B cell (primary cell): ENCODE results near the gene OR52H1. TPM values are rescaled to one million over a fixed set of nuclear protein-coding genes. Genes with fewer than 3 reads are reported as not detected.

Experiments used
- ATAC-seq: fragments of 200-7000 bp; cut with Tn5 transposase; one replicate; pipeline ENCODE4 v1.10.0; 2021; ENCODE audit warnings: low read depth, mild to moderate bottlenecking, moderate number of reproducible peaks, moderate library complexity
- CTCF ChIA-PET: fragments of 350-600 bp; sonication (Branson Sonifier 250); formaldehyde crosslinking; loops from one replicate; lab custom pipeline; 2021; ENCODE audit warnings: antibody characterized with exemption, inconsistent platforms; lab: Charles Lee
- POLR2A ChIA-PET: fragments of 350-600 bp; sonication (Branson Sonifier 250); formaldehyde crosslinking; loops from one replicate; lab custom pipeline; 2021; ENCODE audit warnings: antibody characterized with exemption; lab: Charles Lee
- DNase-seq: peaks from one replicate; pipeline ENCODE4 v3.0.0; 2013
- H2AFZ ChIP-seq: 2 replicates; pipeline ENCODE4 v1.6.1; 2012; ENCODE audit warnings: mild to moderate bottlenecking, low read depth, low read length; ENCODE audit not compliant: insufficient read depth, poor library complexity, severe bottlenecking
- H3K27ac ChIP-seq, 2 donors: 1 replicate in 1 of 2; 2 replicates in 1 of 2; pipeline ENCODE4 v1.5.1; 2012 to 2013; ENCODE audit warnings: low read length in 2 of 2, mild to moderate bottlenecking in 2 of 2, moderate library complexity in 1 of 2
- H3K27me3 ChIP-seq, 4 experiments: fragments of 200-600 bp in 1 of 4; sonication (generic) in 1 of 4; replicated peaks in 1 of 4; 1 replicate in 2 of 4; 2 replicates in 2 of 4; pipeline versions ENCODE4 v1.6.1 to v1.7.0; 2013 to 2016; ENCODE audit warnings: low read length in 3 of 4, mild to moderate bottlenecking in 2 of 4, mixed read lengths in 1 of 4, moderate library complexity in 1 of 4; ENCODE audit not compliant: insufficient read depth in 4 of 4, control insufficient read depth in 3 of 4; ENCODE audit errors: control extremely low read depth in 1 of 4
- H3K36me3 ChIP-seq, 2 experiments: replicated peaks in 1 of 2; 1 replicate in 1 of 2; 2 replicates in 1 of 2; pipeline versions ENCODE4 v1.6.1 to v1.7.1; 2013; ENCODE audit warnings: low read length in 1 of 2; ENCODE audit not compliant: insufficient read depth in 2 of 2, control insufficient read depth in 1 of 2; ENCODE audit errors: control extremely low read depth in 1 of 2, extremely low read depth in 1 of 2
- H3K4me1 ChIP-seq, 2 donors: fragments of 200-600 bp in 1 of 2; sonication (generic) in 1 of 2; 1 replicate in 1 of 2; 2 replicates in 1 of 2; pipeline versions ENCODE4 v1.5.1 to v1.6.1; 2013 to 2017; ENCODE audit warnings: low read length in 2 of 2; ENCODE audit not compliant: control insufficient read depth in 2 of 2, insufficient read depth in 2 of 2
- H3K4me2 ChIP-seq: replicated peaks from 2 replicates; pipeline ENCODE3; 2012; ENCODE audit warnings: mild to moderate bottlenecking, low read depth, low read length; ENCODE audit not compliant: poor library complexity, severe bottlenecking
- H3K4me3 ChIP-seq, 5 experiments: fragments of 200-600 bp in 1 of 5; sonication (generic) in 1 of 5; 1 replicate in 3 of 5; 2 replicates in 2 of 5; pipeline versions ENCODE4 v1.5.1 to v1.7.0; 2011 to 2016; ENCODE audit warnings: low read length in 4 of 5, mild to moderate bottlenecking in 4 of 5, low read depth in 2 of 5, control low read depth in 1 of 5, moderate library complexity in 1 of 5; ENCODE audit not compliant: insufficient read depth in 1 of 5; ENCODE audit errors: control extremely low read depth in 1 of 5, extremely low read depth in 1 of 5
- H3K79me2 ChIP-seq: fragments of 200-600 bp; sonication (generic); one replicate; pipeline ENCODE4 v1.6.0; 2016; ENCODE audit warnings: low read length; ENCODE audit not compliant: control insufficient read depth, insufficient read depth
- H3K9ac ChIP-seq: fragments of 200-600 bp; sonication (generic); 2 replicates; pipeline ENCODE4 v1.6.1; 2017; ENCODE audit warnings: mild to moderate bottlenecking, low read length, moderate library complexity
- H3K9me3 ChIP-seq, 3 donors: one replicate each; pipeline versions ENCODE4 v1.6.1 to v1.7.1; 2013; ENCODE audit warnings: low read length in 2 of 3; ENCODE audit not compliant: control insufficient read depth in 2 of 3, insufficient read depth in 1 of 3; ENCODE audit errors: control extremely low read depth in 1 of 3
- H4K20me1 ChIP-seq: 2 replicates; pipeline ENCODE4 v1.6.0; 2012; ENCODE audit warnings: mild to moderate bottlenecking, low read length; ENCODE audit not compliant: insufficient read depth, control insufficient read depth, poor library complexity, severe bottlenecking
- H3K27ac Mint-ChIP-seq: one replicate; pipeline ENCODE4 v1.8.0; 2021; ENCODE audit warnings: mixed read lengths
- H3K27me3 Mint-ChIP-seq: one replicate; pipeline ENCODE4 v1.8.0; 2021; ENCODE audit warnings: mixed read lengths
- H3K4me1 Mint-ChIP-seq: one replicate; pipeline ENCODE4 v1.8.0; 2021; ENCODE audit warnings: mixed read lengths
- H3K4me3 Mint-ChIP-seq: one replicate; pipeline ENCODE4 v1.8.0; 2021; ENCODE audit warnings: mixed read lengths
- H3K9me3 Mint-ChIP-seq: one replicate; pipeline ENCODE4 v1.8.0; 2022; ENCODE audit warnings: mixed read lengths; ENCODE audit not compliant: insufficient read depth
- CTCF ChIP-seq: fragments of 200-600 bp; IDR thresholded peaks from one replicate; pipeline ENCODE4 v1.8.0; 2022; ENCODE audit warnings: antibody characterized with exemption, mild to moderate bottlenecking
- EZH2 ChIP-seq: IDR thresholded peaks from 2 replicates; pipeline ENCODE4 v1.6.1; 2012; ENCODE audit warnings: borderline replicate concordance, low read depth, mild to moderate bottlenecking, moderate library complexity, low read length; ENCODE audit not compliant: insufficient read depth, poor library complexity, severe bottlenecking
- WGBS: methylation state at CpG from one replicate; pipeline ENCODE4 v1.1.5; 2013; ENCODE audit warnings: missing lambda C conversion rate; ENCODE audit not compliant: insufficient coverage; 5-methylcytosine and 5-hydroxymethylcytosine counted together
- intact Hi-C: fragments of 100-400 bp; cut with micrococcal nuclease; formaldehyde crosslinking; loops from one replicate; pipeline ENCODE4 v1.10.0; 2022
- polyA minus RNA-seq: library from RNA; depleted of rRNA, polyadenylated mRNA; stranded (reverse); fragments of >200 nt; gene quantifications from 2 replicates; pipeline ENCODE4 v1.2.3, GENCODE V29; 2012
- polyA plus RNA-seq: library from polyadenylated mRNA; depleted of rRNA; stranded (reverse); fragments of >200 nt; gene quantifications from 2 replicates; pipeline ENCODE4 v1.2.3, GENCODE V29; 2012
- total RNA-seq, 2 donors: library from RNA; stranded (reverse); fragments of 120-200 nt in 1 of 2; gene quantifications; 1 replicate in 1 of 2; 2 replicates in 1 of 2; pipeline versions ENCODE4 v1.2.3 to v1.2.4, GENCODE V29; 2013 to 2022

The OR52H1 gene
- 0.37 and 0.49 TPM in 2 replicates for total RNA-seq
- total RNA-seq (2013) = 0.49 TPM
- polyA plus RNA-seq = 0.15 TPM in 1 of 2 replicates, not detected in the other
- polyA minus RNA-seq = 1.5 and 2.4 TPM in 2 replicates

GRCh38 chr11:5548440-5548839 lies at the start of gene OR52H1:
Gene OR52H1 (minus strand): TSS chr11:5548540. CDS start chr11:5545505, 3,035 bp downstream.
- H3K9ac ChIP-seq = no peak within 1 kb of the TSS

GRCh38 chr11:5597953-5598352 lies 49.6 kb upstream of the OR52H1 start:
- H3K27ac Mint-ChIP-seq = no peak overlapping the region
- Histone ChIP-seq H3K27me3 (peaks cover 0 to 3% (median 1%) of the 10 kb centered on the region in 4 experiments), H3K27ac (no peak overlapping the region), H4K20me1 (no peaks in the 10 kb centered on the region), H3K36me3 (no peaks in the 10 kb centered on the region), H3K9me3 (no peaks in the 10 kb centered on the region), H2AFZ (no peak overlapping the region), H3K79me2 (no peaks in the 10 kb centered on the region), H3K4me3 (no peak overlapping the region), H3K4me2 (no peak overlapping the region), H3K4me1 (peaks cover 9 to 11% of the 10 kb centered on the region in 2 donors), H3K9ac (no peak overlapping the region)
- ATAC-seq (no peak), DNase-seq (no peak)
- H3K4me1 Mint-ChIP-seq = peaks cover 16% of the 10 kb centered on the region
- intact Hi-C loops = no loop called here
- no peaks in the 10 kb centered on the region for H3K9me3 Mint-ChIP-seq
- peaks cover 3% of the 10 kb centered on the region for H3K27me3 Mint-ChIP-seq
- no peak overlapping the region for H3K4me3 Mint-ChIP-seq
- ChIA-PET CTCF (interaction anchor here (1.1 to 3.7 kb wide), 2 partner anchors 114 to 294 kb away, joined by 4 to 26 read pairs; no protein-coding TSS in a partner anchor), POLR2A (no interaction called here)
- no peak for TF ChIP-seq EZH2
- TF ChIP-seq CTCF = no peak
- 100% methylated on average over 1 of the region's 3 CpGs for WGBS

More at GRCh38 chr11:5548440-5548839, at the start of gene OR52H1:
- DNase-seq (no peak), ATAC-seq (no peak)
- Histone ChIP-seq H3K36me3 (no peaks in the 10 kb centered on the region), H3K9me3 (no peaks in the 10 kb centered on the region), H3K4me3 (no peak within 1 kb of the TSS), H3K4me2 (no peak within 1 kb of the TSS), H4K20me1 (no peaks in the 10 kb centered on the region), H2AFZ (no peak within 1 kb of the TSS), H3K27ac (no peak within 1 kb of the TSS), H3K27me3 (no peaks in the 10 kb centered on the region), H3K4me1 (no peaks in the 10 kb centered on the region), H3K79me2 (no peaks in the 10 kb centered on the region)
- CTCF ChIA-PET = no interaction called here
- Mint-ChIP-seq H3K27ac (no peak within 1 kb of the TSS), H3K9me3 (no peaks in the 10 kb centered on the region), H3K4me3 (no peak within 1 kb of the TSS), H3K4me1 (no peaks in the 10 kb centered on the region), H3K27me3 (peaks cover 9% of the 10 kb centered on the region)
- POLR2A ChIA-PET = no interaction called here
- intact Hi-C loops = no loop called here
- TF ChIP-seq EZH2 = no peak
- no peak for TF ChIP-seq CTCF
- WGBS = no CpG with 5 or more reads among the region's 1 CpG
